GM21528 (cell line): Measurements from ENCODE around the gene FUBP1.
"Not testable (repeated sequence)": the region's sequence is repeated elsewhere in the genome, so short reads cannot be mapped to it uniquely, and the experiment has no call there.

Experiments
- ATAC-seq: cut with Tn5 transposase; IDR thresholded peaks from one replicate; pipeline ENCODE4 v1.9.1; 2021; ENCODE audit warnings: mild to moderate bottlenecking, moderate library complexity; ENCODE audit not compliant: unreplicated experiment, low FRiP score

The FUBP1 gene

DNA sequence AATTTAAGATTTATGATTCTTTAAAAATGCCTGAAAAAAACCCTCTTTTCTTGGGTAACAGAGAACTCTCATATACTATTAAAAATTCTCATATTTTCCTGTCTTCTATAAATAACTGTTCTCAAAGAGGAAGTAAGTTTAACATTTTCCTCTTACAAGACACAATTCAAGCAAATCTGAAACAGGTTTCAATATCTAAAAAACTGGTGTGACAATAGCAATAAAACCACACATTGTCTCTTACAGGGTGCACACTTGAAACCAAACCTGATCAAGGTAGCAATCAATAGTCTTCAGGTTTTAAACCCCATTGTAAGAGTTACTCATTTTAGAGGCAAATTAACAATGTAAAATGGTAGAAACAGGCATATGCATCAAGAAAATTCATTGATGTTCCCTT lies 28.0 kb downstream of the FUBP1 start:
- ATAC-seq, result peak; percentile 77

- ATAC-seq, result no peak
Measured at GRCh38 chr1:77948841-77949424, 29.9 kb downstream of the FUBP1 start.

GRCh38 chr1:77945345-77945744 lies 33.5 kb downstream of the FUBP1 start:
- no peak for ATAC-seq

- no peak for ATAC-seq
Measured at GRCh38 chr1:77942400-77943140, 36.3 kb downstream of the FUBP1 start.

- no peak for ATAC-seq
Measured at GRCh38 chr1:77940921-77941570, 37.8 kb downstream of the FUBP1 start.

DNA sequence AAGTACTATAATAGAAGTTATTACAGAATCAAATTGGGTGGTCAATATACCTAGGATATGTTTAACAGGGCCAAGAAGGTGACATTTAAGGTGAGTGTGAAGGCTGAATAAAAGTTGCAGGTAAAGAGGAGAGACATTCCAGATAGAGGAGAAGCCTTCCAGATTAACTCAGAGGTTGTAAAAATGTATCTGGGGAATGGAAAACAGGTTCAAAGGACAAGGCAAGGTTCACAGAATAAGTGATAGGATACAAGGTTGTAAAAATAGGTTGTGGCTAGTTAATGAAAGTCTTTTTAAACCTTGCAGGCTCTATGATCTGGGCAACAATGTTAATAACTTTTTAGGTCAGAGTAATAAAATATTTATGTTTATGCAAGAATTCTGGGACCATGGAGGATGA lies 40.2 kb downstream of the FUBP1 start:
- ATAC-seq, result no peak

DNA sequence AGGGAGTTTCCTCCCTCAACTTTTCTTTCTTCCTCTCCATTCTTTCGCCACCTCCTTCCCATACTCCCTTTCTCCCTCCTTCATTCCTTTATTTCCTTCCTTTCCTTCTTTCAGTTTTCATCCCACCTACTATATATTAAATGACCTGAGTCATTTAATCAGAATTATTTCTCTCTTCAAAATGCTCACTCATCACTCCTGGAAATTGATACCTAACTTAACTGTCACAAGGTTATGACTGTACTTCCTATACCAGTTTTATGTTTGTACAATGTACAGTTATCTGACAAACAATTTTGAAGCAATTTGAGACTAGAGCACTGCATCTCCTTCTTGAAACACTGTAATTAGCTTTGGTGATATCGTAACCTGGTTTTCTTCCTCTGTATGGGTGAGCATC lies 49.1 kb downstream of the FUBP1 start:
- ATAC-seq, result no peak

DNA sequence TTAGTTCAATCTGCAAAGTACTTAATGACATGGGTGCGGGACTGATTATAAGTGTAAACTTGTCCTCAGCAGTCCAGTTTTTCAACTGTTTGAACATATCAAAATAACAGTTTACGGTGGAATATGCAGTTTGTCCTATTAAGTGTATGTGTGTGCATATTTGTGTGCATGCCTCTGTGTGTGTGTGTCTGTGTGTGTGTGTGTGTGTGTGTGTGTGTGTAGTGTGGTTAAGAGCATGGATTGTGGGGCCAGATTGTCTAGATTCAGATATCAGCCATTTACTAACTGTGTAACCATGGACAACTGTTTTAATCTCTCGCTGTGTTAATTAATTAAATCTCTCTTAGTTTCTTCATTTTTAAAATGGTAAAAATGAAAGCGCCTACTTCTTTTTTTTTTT lies 51.5 kb downstream of the FUBP1 start:
- no peak for ATAC-seq

DNA sequence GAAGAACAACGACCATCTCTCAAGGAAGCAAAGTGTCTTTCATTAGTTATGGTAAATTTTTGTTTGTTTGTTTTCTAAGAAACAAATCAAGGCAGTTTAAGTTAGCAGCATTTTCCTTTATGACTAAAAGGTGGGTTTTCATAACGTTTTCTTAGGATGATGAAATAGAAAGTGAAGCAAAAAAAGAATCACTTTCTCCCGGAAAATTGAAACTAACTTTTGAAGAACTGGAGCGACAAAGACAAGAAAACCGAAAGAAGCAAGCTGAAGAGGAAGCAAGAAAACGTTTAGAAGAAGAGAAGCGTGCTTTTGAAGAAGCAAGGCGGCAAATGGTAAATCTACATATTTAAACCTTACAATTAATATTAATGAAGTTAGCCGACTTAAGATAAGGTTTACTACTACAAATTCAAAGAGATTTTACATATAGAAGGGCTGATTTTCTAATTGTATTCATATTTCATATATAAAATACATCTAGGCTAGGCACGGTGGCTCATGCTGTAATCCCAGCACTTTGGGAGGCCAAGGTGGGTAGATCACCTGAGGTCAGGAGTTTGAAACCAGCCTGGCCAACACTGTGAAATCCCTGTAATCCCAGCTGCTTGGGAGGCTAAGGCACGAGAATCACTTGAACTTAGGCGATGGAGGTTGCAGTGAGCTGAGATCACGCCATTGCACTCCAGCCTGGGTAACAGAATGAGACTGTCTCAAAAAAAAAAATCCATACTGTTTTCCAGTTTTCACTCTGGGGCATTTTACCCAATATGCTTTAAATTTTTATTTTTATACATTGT lies 52.1 kb downstream of the FUBP1 start:
- no peak for ATAC-seq

DNA sequence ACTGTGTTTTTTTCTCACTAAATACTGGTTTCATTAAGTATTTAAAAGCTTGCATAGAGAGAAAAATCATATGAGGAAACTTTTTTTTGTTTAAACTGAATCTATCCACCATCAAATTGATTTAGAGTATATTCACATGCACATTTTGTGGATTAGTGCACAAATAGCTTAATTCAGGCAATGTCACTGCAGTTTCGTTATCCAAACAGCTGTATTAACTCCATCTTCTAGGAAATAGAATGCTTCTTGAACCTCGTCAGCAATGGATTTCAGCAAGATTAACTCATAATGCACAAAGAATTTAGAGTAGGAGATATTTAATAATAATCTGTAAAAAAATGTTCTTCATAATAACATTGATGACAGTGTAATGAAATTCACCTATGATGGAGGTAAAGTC lies 52.9 kb downstream of the FUBP1 start:
- no peak for ATAC-seq

DNA sequence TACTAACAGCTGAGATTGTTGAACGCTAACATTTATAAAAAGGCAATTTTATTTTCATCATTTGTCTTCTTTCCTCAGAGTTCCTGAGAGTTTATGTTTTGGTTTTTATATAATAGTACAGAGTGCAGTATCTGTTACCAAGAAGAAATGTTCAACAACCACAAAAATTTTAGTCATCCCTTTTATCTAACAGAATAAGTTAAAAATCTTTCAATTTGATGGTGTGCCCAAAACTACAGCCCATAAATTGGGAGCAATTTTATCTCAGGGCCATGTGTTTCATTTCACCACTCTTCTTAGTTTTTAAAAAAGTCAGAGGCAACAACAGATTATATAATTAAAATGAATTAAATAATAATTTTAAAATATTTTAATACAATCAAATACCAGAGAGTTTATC lies 53.4 kb downstream of the FUBP1 start:
- no peak for ATAC-seq

DNA sequence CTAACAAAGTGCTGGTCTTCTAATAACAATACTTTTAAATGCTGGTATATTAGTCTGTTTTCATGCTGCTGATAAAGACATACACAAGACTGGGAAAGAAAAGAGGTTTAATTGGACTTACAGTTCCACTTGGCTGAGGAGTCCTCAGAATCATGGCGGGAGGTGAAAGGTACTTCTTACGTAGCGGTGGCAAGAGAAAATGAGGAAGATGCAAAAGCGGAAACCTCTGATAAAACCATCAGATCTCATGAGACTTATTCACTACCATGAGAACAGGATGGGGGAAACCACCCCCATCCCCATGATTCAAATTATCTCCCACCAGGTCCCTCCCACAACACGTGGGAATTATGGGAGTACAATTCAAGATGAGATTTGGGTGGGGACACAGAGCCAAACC lies 60.0 kb downstream of the FUBP1 start:
- not testable (repeated sequence) for ATAC-seq

GRCh38 chr1:77910116-77910515 lies 68.8 kb downstream of the FUBP1 start:
- no peak for ATAC-seq

GRCh38 chr1:77906624-77907023 lies 72.2 kb downstream of the FUBP1 start:
- no peak for ATAC-seq

GRCh38 chr1:77906019-77906545 lies 72.8 kb downstream of the FUBP1 start:
- ATAC-seq, result no peak

GRCh38 chr1:77905603-77906002 lies 73.3 kb downstream of the FUBP1 start:
- no peak for ATAC-seq

GRCh38 chr1:77900687-77901293 lies 78.1 kb downstream of the FUBP1 start:
- no peak for ATAC-seq

DNA sequence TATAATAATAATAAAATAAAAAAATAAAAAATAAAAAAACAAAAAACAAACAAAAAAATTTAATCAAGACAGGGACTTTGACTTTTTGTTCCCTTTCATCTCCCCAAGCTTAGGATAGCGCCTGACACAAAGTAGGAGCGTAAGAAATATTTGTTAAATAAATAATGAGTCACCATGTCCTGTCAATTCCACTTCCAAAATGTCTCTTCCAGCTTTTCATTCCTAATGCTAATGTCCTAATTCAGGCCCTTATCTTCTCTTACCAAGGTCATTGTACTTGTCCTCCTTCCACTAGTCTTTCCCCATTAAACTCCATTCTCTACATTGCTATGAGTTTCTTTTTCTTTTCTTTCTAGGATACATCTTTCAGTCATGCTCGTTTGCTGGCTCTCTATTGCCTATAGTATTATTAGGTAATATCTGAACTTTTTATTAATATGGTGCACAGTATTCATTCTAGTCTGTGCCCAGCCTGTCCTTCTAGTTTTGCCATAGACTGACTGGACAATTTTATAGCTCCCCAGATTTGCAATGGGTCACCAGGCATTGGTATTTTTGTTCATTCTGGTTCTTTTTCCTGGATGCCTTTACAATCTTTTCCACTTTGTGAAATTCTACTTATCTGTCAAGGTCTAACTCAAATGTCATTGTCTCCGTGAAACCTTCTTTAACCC lies 79.1 kb downstream of the FUBP1 start:
- ATAC-seq, result no peak
